ENCODE results near the gene DPP4.
"Not testable (repeated sequence)": the region's sequence is repeated elsewhere in the genome, so short reads cannot be mapped to it uniquely, and the experiment has no call there.

The DPP4 gene

GRCh38 chr2:161954103-161954502 is 119.9 kb downstream of the DPP4 start:
- DNase-seq (ENCODE audit: low read depth) = no peak

GRCh38 chr2:161953367-161953766 is 120.6 kb downstream of the DPP4 start:
- not testable (repeated sequence) for DNase-seq (ENCODE audit: low read depth)

DNA sequence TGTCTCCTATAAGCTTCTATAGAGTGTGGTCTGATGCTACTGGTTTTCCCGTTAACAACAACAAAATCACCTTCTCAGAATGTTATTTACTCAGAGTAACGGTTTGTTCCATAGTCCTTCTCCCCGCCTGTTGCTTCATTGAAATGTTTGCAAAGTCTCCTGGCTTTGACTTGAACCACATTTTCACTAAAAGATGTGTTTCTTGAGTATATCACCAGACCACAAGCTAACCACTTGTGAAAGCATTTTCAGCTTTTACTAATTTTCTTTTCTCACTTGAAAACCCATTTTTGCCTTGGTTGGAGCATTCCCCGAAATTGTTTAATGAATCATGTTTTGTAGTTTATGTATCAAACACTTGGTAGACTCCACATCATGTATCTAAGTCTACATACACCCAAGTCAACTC is 121.2 kb downstream of the DPP4 start:
- no peak for DNase-seq (ENCODE audit: low read depth)

- no peak for DNase-seq (ENCODE audit: low read depth)
Observed at GRCh38 chr2:161947836-161948235, 126.2 kb downstream of the DPP4 start.

- DNase-seq (ENCODE audit: low read depth) = no peak
Observed at GRCh38 chr2:161947406-161947805, 126.6 kb downstream of the DPP4 start.

DNA sequence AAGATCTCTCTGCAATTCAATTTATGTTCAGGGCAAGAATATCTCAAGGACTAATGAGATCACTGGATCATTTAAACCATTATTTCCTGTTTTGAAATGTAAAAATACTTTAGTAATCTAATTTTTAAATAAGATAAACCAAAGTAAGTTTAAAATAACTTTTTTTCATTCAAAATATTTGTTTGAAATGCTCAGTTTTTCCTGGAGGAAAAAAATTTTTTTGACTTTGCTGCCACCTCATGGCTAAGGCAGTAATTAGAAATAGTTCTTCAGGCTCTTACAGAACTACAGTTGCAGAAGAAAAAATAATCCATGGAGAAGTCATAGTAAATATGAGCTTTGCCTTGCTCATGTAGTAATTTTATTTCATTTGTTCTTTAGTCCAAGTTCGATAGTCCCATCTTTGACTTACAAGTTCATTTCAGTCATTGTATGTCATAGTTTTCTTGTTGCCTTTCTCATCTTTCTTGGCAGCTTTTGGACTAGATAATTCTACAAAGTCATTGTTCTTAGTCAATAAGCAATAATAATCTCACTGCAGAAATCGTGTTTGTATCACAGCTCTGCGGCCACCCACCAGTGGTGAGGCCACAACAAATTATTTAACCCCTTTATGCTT is 127.4 kb downstream of the DPP4 start:
- DNase-seq (ENCODE audit: low read depth) = no peak

- DNase-seq (ENCODE audit: low read depth) = no peak
Observed at GRCh38 chr2:161943011-161943410, 131.0 kb downstream of the DPP4 start.

All from T-helper 22 cell (primary cell).